ENCODE measurements around the gene FAM227A. TPM values are rescaled to one million over a fixed set of nuclear protein-coding genes. Genes with fewer than 3 reads are reported as not detected.

FAM227A gene
- total and polyA plus RNA-seq, 2 of the 13 experiments (the other 11 are each of a cell fraction or from before 2014, with no cell fraction given) = 1.0 to 1.5 TPM

- TF ChIP-seq CREB1 (IDR thresholded peaks at IDR 0.05) (0 out of 2 replicates have a peak, but pooled peaks have one; percentile 34), CREB1 (CRISPR knock-in tag; IDR thresholded peaks at IDR 0.05) (peak; percentile 75), ZNF354B (CRISPR knock-in tag; IDR thresholded peaks at IDR 0.05) (no peak), ZNF382 (CRISPR knock-in tag; IDR thresholded peaks at IDR 0.05; ENCODE audit: borderline replicate concordance) (no peak), ZNF12 (CRISPR knock-in tag; IDR thresholded peaks at IDR 0.05) (0 out of 2 replicates have a peak, but pooled peaks have one; percentile 50), SP5 (CRISPR knock-in tag; IDR thresholded peaks at IDR 0.05; ENCODE audit: borderline replicate concordance, low read depth) (peak; percentile 63; the same call in 1 of the 2 replicates), TFDP2 (CRISPR knock-in tag; IDR thresholded peaks at IDR 0.05) (peak; percentile 70), MIER3 (CRISPR knock-in tag; IDR thresholded peaks at IDR 0.05; ENCODE audit: borderline replicate concordance) (peak; percentile 84; the same call in 1 of the 2 replicates), TBP (CRISPR knock-in tag; IDR thresholded peaks at IDR 0.05) (peak; percentile 74; the same call in 1 of the 2 replicates), ZNF275 (CRISPR knock-in tag; IDR thresholded peaks at IDR 0.05; ENCODE audit: borderline replicate concordance) (0 out of 2 replicates have a peak, but pooled peaks have one; percentile 39), ZNF512 (CRISPR knock-in tag; IDR thresholded peaks at IDR 0.05) (no peak), ZNF740 (CRISPR knock-in tag; IDR thresholded peaks at IDR 0.05) (peak; percentile 58; the same call in 1 of the 2 replicates), MED1 (CRISPR knock-in tag; IDR thresholded peaks at IDR 0.05) (peak; percentile 90), ZNF652 (CRISPR knock-in tag; IDR thresholded peaks at IDR 0.05; ENCODE audit: borderline replicate concordance, low read depth) (0 out of 2 replicates have a peak, but pooled peaks have one; percentile 20), SALL2 (CRISPR knock-in tag; IDR thresholded peaks at IDR 0.05) (peak; percentile 94), RXRA (CRISPR knock-in tag; IDR thresholded peaks at IDR 0.05) (peak; percentile 79), NRL (CRISPR knock-in tag; IDR thresholded peaks at IDR 0.05; ENCODE audit: borderline replicate concordance) (peak; percentile 90; the same call in 1 of the 2 replicates), ZNF678 (CRISPR knock-in tag; IDR thresholded peaks at IDR 0.05) (peak; percentile 75; the same call in 1 of the 2 replicates), FOXA3 (CRISPR knock-in tag; IDR thresholded peaks at IDR 0.05) (peak; percentile 67), YEATS2 (CRISPR knock-in tag; IDR thresholded peaks at IDR 0.05; ENCODE audit: borderline replicate concordance) (peak; percentile 97), ATF6 (CRISPR knock-in tag; conservative IDR thresholded peaks at IDR 0.05) (no peak), FOXO1 (CRISPR knock-in tag; IDR thresholded peaks at IDR 0.05) (peak; percentile 63; the same call in 1 of the 2 replicates), POGZ (CRISPR knock-in tag; IDR thresholded peaks at IDR 0.05) (peak; percentile 93), ZNF101 (CRISPR knock-in tag; IDR thresholded peaks at IDR 0.05; ENCODE audit: borderline replicate concordance, low read depth) (no peak), BHLHE40 (IDR thresholded peaks at IDR 0.05; ENCODE audit: low read length) (peak; percentile 22; the same call in 1 of the 2 replicates)
Observed at GRCh38 chr22:38681582-38682335, 25.6 kb upstream of the FAM227A start, which contains the start of gene TOMM22 (continued).

Measured in HepG2 (cell line).